Lung (tissue), 12 donors: Measurements from ENCODE around the gene ZFYVE28. TPM values are rescaled to one million over a fixed set of nuclear protein-coding genes. Genes with fewer than 3 reads are reported as not detected.

ENCODE experiments used
- ATAC-seq: fragments of 200-7000 bp; cut with Tn5 transposase; one replicate; pipeline ENCODE4 v1.9.1; 2020; ENCODE audit warnings: moderate number of reproducible peaks; ENCODE audit not compliant: insufficient read depth, low FRiP score
- DNase-seq, 3 donors: peaks; one replicate each; pipeline ENCODE4 v3.0.0-alpha.2; 2013 to 2017
- H3K27ac ChIP-seq, 2 donors: one replicate each; pipeline ENCODE4 v1.5.1; 2013; ENCODE audit warnings: mild to moderate bottlenecking in 2 of 2, moderate library complexity in 2 of 2, control low read depth in 1 of 2, inconsistent platforms in 1 of 2, low read depth in 1 of 2, low read length in 1 of 2
- H3K27me3 ChIP-seq, 3 donors: one replicate each; pipeline ENCODE4 v1.5.1; 2013; ENCODE audit warnings: low read length in 2 of 3; ENCODE audit not compliant: control insufficient read depth in 3 of 3, insufficient read depth in 3 of 3
- H3K36me3 ChIP-seq, 4 donors: one replicate each; pipeline ENCODE4 v1.5.1; 2013; ENCODE audit warnings: low read length in 4 of 4, mild to moderate bottlenecking in 1 of 4, moderate library complexity in 1 of 4; ENCODE audit not compliant: control insufficient read depth in 4 of 4, insufficient read depth in 4 of 4
- H3K4me1 ChIP-seq, 5 donors: one replicate each; pipeline ENCODE4 v1.5.1; 2013; ENCODE audit warnings: low read length in 5 of 5, mild to moderate bottlenecking in 2 of 5, moderate library complexity in 1 of 5; ENCODE audit not compliant: control insufficient read depth in 5 of 5, insufficient read depth in 5 of 5
- H3K4me3 ChIP-seq: one replicate; pipeline ENCODE4 v1.5.1; 2013; ENCODE audit warnings: mild to moderate bottlenecking, control low read depth, moderate library complexity
- H3K9ac ChIP-seq, 2 donors: one replicate each; pipeline ENCODE4 v1.5.1; 2013; ENCODE audit warnings: low read length in 2 of 2, control low read depth in 1 of 2; ENCODE audit not compliant: insufficient read depth in 1 of 2
- H3K9me3 ChIP-seq, 4 donors: one replicate each; pipeline ENCODE4 v1.5.1; 2013; ENCODE audit warnings: low read length in 3 of 4, mild to moderate bottlenecking in 1 of 4, moderate library complexity in 1 of 4; ENCODE audit not compliant: control insufficient read depth in 4 of 4, insufficient read depth in 3 of 4
- WGBS, 2 donors: extraction: QIAGEN DNeasy Blood & Tissue Kit; methylation state at CpG; one replicate each; pipeline ENCODE4 v1.1.7; 2013; 5-methylcytosine and 5-hydroxymethylcytosine counted together
- polyA plus RNA-seq, 2 donors: library from polyadenylated mRNA; stranded (reverse); fragments of 200-250 nt; gene quantifications; one replicate each; pipeline ENCODE4 v1.2.1, GENCODE V29; 2013
- total RNA-seq, 2 donors: library from RNA; depleted of rRNA in 1 of 2; stranded (reverse); fragments of >200 nt in 1 of 2; gene quantifications; one replicate each; pipeline ENCODE4 v1.2.1, GENCODE V29; 2014 to 2021
- TF ChIP-seq, protein P1 (sequence below): IDR thresholded peaks from 2 replicates; pipeline ENCODE4 v1.5.1; 2012; ENCODE audit warnings: mild to moderate bottlenecking; ENCODE audit errors: control extremely low read depth, extremely low read depth
- donor health status: control.
- donor health status: control.
- donor health status: Bipolar disorder and iron deficiency.
- donor health status: healthy.
- donor health status: DM: yes; HTN: yes; CAD: no.

The ZFYVE28 gene
- total and polyA plus RNA-seq, 4 donors, result 6.8 to 10.3 (median 7.6) TPM

DNA sequence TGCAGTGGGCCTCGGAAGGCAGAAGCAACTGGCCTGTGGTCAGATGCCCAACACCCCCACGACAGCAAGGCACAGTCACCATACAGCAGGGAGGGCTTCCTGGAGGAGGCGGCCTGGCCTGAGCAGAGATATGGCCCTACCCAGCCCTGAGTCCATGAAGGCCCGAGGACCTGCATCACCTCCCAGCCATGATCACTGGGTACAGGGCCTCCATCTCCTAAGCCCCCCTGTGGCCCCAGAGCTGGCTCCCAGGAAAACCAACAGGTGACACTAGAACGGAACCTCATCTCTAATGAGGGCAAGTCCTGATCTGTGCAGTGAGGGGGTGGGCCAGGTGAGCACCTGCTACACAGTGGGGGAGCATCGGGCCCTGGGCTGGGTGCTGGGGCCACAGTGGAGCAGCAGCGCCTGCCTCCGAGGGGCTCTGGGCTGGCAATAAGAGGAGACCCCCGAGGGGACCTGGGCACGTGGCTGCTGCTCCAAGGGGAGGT, 130.3 kb downstream of the ZFYVE28 start:
- Histone ChIP-seq H3K4me3 (no peak overlapping the region), H3K27me3 (no peaks in the 10 kb centered on the region), H3K9ac (no peak overlapping the region), H3K36me3 (peaks cover 0 to 2% (median 0%) of the 10 kb centered on the region in 4 donors), H3K27ac (no peak overlapping the region), H3K4me1 (no peaks in the 10 kb centered on the region), H3K9me3 (no peaks in the 10 kb centered on the region)
- TF ChIP-seq, protein P1, sequence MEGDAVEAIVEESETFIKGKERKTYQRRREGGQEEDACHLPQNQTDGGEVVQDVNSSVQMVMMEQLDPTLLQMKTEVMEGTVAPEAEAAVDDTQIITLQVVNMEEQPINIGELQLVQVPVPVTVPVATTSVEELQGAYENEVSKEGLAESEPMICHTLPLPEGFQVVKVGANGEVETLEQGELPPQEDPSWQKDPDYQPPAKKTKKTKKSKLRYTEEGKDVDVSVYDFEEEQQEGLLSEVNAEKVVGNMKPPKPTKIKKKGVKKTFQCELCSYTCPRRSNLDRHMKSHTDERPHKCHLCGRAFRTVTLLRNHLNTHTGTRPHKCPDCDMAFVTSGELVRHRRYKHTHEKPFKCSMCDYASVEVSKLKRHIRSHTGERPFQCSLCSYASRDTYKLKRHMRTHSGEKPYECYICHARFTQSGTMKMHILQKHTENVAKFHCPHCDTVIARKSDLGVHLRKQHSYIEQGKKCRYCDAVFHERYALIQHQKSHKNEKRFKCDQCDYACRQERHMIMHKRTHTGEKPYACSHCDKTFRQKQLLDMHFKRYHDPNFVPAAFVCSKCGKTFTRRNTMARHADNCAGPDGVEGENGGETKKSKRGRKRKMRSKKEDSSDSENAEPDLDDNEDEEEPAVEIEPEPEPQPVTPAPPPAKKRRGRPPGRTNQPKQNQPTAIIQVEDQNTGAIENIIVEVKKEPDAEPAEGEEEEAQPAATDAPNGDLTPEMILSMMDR, result no peak
- WGBS, 2 donors, result 94 to 98% methylated on average over 10 of the region's 10 CpGs
- ATAC-seq, result no peak
- peak in 1 of 3 donors; percentile 7 for DNase-seq

DNA sequence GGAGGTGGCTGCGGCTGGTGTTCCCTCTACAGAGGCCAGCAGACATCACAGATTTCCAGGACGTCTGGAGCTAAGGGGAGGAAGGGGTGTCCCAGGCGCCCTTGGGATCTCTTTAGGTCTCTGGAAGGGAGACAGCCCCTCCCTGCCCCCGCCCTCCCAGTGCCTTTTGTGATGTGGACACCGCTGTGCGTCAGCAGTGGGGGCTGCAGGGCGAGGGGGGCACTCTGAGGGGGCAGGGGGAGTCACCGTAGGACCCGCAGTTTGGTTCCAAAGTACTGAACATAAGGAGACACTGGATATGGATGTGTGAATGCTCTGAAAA, 130.9 kb downstream of the ZFYVE28 start:
- Histone ChIP-seq H3K9ac (no peak overlapping the region), H3K27ac (no peak overlapping the region), H3K27me3 (no peaks in the 10 kb centered on the region), H3K4me1 (no peaks in the 10 kb centered on the region), H3K36me3 (peaks cover 0 to 2% (median 0%) of the 10 kb centered on the region in 4 donors), H3K4me3 (no peak overlapping the region), H3K9me3 (no peaks in the 10 kb centered on the region)
- WGBS, 2 donors, result 86 to 96% methylated on average over 9 of the region's 9 CpGs
- TF ChIP-seq, protein P1, result no peak
- no peak for ATAC-seq
- DNase-seq, result peak in 1 of 3 donors; percentile 2

DNA sequence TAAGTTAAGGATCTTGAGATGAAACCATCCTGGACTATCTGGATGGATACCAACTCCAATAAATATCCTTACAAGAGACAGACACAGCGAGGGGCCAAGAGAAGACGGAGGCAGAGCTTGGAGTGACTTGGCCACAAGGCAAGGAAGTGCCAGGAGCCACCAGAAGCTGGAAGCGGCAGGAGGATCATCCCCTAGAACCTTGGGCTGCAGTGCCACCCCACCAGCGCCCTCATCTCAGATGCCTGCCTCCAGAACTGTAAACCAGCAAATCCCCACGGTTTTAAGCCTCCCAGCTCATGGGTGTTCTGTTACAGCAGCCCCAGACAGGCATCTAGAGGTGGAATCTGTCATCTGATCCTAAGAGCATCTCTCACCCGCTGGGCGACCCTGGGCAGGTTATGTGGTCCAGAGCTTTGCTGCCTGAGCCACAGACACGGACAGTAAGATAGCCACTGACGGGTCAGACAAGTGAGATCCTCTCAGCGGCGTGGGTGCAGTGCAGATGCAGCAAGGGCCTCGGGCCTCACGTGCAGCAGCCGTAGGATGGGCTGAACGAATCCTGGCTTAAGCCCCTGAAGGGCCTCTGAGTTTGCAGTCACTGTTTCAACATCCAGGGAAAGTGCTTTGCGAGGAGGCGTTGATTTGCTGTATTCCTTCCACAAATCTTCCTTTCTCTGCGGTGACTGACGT, 131.4 kb downstream of the ZFYVE28 start:
- Histone ChIP-seq H3K27ac (no peak overlapping the region), H3K4me1 (no peaks in the 10 kb centered on the region), H3K4me3 (no peak overlapping the region), H3K36me3 (peaks cover 0 to 2% (median 0%) of the 10 kb centered on the region in 4 donors), H3K27me3 (no peaks in the 10 kb centered on the region), H3K9me3 (no peaks in the 10 kb centered on the region), H3K9ac (no peak overlapping the region)
- ATAC-seq, result no peak
- WGBS, 2 donors, result 75 to 84% methylated on average over 19 of the region's 19 CpGs
- TF ChIP-seq, protein P1, result no peak
- DNase-seq, result peak in 1 of 3 donors; percentile 6
